SH-SY5Y (cell line): Measurements from ENCODE around the gene LDB2.

Source experiments
- GATA2 ChIP-seq: IDR thresholded peaks from 2 replicates; pipeline ENCODE4 v1.6.1; 2011; ENCODE audit warnings: mild to moderate bottlenecking, low read depth, low read length
- GATA3 ChIP-seq: IDR thresholded peaks from 2 replicates; pipeline ENCODE4 v1.6.1; 2011; ENCODE audit warnings: low read depth, mild to moderate bottlenecking, low read length, moderate library complexity

GRCh38 chr4:16483540-16483939 lies 414.9 kb downstream of the LDB2 start:
- TF ChIP-seq GATA2 (no peak), GATA3 (no peak)
